Stimulated activated CD4-positive, alpha-beta T cell treated with anti-CD3 and anti-CD28 coated beads, Interleukin-2, amount 100 ng/mL, for 4 hours (primary cell): ENCODE measurements around the gene ADGRG2.
A peak's percentile ranks its signal among the peaks of the same experiment; 100 is the strongest.
"Not testable (repeated sequence)": the region's sequence is repeated elsewhere in the genome, so short reads cannot be mapped to it uniquely, and the experiment has no call there.

Experiments
- DNase-seq: peaks from one replicate; pipeline ENCODE4 v3.0.0-alpha.2; 2020; ENCODE audit warnings: low read depth

The ADGRG2 gene

DNA sequence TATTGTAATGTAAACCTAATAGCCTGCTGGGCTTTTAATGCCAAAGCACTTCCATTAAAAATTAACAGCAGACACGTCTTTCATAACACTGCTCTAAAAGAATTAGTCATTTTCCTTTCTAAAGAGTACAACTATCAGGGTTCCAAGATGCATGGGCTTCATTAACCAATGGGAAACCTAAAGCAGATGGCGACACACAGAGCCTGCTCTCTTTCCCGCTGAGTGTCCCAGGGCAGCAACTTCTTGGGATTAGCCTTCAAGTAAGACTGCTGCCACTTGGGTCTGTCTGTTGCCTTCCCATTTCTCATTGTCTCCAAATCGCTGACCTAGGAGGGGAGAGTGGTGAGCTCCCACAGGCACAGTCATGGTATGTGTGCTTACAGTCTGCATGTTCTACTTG, 124.4 kb downstream of the ADGRG2 start:
- DNase-seq = no peak

DNA sequence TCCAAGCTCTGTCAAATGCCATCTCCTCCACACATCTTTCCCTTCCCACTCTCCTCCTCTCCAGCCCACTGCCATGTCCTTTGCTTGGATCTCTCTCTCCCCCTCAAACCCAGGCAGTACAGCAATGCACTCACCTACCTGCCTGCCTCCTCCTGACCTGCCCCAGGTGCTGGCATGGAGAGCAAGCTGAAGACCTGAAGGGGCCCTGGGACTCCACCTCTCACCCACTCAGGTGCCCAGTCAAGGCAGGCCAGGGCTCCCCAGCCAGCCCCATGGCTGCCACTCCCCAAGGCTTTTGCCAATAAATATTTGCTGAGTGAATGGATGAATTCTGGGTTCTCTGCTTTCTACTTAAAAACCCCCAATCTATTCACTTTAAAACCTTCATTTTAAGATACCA, 125.7 kb downstream of the ADGRG2 start:
- DNase-seq = no peak

DNA sequence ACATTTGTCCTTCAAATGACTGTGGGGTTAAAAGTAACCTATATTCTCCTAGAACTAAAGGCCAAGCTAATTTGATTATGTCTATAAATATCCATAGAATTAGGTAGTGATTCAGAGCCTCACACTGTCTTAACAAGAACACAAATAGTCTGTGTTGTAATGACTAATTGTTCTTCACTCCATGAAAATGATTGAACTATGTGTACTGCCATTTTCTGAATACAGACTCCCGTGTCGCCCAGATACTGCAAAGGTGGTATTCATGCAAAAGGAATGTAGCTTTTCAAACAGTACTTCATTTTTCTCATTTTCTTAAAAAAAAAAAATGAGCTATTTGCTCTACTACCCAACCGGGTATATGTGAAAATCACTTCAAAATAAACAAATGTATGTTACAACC, 127.0 kb downstream of the ADGRG2 start:
- DNase-seq = no peak

DNA sequence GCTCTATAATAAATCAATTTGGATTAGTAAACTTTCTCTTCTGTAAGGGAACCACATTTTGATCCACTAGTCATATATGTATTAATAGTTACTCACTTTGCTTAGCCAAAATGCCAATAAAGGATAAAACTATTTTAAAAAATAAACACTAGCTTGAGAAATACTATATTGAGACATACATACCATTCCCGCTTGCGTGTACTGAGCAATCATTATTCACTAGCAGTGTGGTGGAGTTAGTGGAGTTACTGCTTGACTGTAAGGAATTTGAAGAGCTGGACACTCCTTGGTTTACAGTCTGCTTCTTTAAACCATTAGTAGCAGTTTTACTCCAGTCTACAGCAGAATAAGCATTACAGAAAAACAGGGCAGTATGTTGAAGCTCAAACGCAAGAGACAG, 127.6 kb downstream of the ADGRG2 start:
- DNase-seq = no peak

DNA sequence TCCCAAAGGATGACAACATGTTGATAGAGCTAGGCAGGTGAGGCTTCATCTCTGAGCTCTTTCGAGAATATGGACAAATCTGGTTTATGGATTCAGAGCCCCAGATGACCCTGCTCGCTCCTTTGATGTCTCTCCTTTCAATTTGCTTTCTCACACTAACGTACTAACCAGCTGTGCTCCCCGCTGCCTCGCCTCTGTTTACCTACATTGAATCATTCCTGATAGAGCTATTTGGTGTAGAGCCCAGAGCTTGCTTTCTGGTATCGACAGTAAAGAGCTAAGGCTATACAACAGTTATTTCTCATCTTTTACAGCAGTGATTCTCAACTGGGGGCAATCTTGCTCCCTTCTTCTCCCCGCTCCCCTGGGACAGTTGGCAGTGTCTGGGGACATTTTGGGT, 129.4 kb downstream of the ADGRG2 start:
- DNase-seq = no peak

DNA sequence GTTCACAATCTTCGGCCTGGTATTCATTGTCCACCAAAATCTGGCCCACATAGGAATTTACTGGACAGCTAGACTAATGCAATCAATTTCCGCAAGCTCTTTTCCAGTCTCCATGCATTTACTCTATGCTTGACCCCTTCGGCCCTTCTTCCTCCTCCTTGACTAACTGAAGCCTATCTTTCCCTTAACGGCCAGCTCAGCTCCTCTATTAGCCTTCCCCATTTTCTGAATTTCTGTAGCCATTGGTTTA, 137.2 kb downstream of the ADGRG2 start:
- no peak for DNase-seq

GRCh38 chrX:18984381-18985185, 137.7 kb downstream of the ADGRG2 start:
- DNase-seq = peak; percentile 77

DNA sequence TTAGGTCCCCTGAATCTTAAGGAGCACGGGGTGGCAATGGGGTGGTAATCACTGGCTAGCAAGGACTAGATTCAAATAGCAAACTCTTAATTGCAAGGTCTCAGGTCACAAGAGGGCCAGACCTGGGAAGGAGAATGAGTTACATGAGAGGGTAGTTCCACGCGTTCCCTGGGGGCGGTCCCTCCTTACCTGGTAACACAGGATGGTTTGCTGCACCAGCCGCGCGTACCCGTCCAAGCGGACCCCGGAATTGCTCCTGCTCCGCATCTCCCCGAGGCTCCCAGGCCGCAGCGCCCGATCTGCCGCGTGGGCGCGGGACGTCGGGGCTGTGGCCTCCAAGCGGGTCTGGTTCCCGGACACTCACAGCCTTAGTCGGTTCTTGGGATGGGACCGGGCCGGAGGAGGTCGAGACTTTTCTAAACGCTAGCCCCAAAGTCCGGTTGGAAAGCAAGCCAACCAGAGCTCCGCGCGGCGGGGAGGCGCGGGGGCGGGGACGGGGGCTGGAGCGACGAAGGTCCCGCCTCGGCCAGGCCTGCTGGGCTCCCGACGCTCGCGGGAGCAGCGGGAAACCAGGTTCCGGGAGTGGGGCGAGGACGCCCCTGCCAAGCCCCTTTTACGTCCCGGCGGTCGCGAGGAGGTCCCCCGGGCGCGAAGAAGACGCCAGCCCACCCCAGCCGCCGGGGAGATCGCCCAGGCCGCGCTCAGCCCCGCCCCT, 138.4 kb downstream of the ADGRG2 start, which contains the start of gene PHKA2:
TSS of gene PHKA2 (minus strand) at position 449 of the 715 bp plus-strand sequence. CDS start at position 267, 182 bp downstream.
- no peak for DNase-seq

- no peak for DNase-seq
Observed at GRCh38 chrX:18981124-18981807, 141.0 kb downstream of the ADGRG2 start.

GRCh38 chrX:18980262-18980661, 142.0 kb downstream of the ADGRG2 start:
- not testable (repeated sequence) for DNase-seq

GRCh38 chrX:18974993-18975392, 147.3 kb downstream of the ADGRG2 start:
- DNase-seq = no peak

GRCh38 chrX:18973527-18974192, 148.6 kb downstream of the ADGRG2 start:
- DNase-seq = no peak

GRCh38 chrX:18971506-18971905, 150.8 kb downstream of the ADGRG2 start:
- no peak for DNase-seq

DNA sequence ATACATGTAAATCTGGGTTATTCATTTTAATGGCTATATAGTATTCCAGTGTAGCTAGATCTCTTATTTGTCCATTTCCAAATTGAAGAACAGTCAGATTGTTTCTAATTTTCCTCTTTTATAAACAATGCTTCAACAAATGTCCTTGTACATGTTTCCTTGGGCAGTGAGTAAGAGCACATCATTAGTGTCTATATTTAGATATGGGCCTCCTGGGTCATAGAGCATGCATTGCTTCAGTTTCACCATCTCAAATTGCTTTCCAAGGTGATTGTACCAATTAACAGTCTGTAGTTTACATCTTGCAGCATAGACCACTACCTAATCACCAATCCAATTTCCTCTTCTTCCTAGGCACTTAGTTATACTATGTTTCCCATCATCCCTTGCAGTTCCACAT, 151.8 kb downstream of the ADGRG2 start:
- DNase-seq = no peak

GRCh38 chrX:18966624-18967023, 155.6 kb downstream of the ADGRG2 start:
- no peak for DNase-seq

DNA sequence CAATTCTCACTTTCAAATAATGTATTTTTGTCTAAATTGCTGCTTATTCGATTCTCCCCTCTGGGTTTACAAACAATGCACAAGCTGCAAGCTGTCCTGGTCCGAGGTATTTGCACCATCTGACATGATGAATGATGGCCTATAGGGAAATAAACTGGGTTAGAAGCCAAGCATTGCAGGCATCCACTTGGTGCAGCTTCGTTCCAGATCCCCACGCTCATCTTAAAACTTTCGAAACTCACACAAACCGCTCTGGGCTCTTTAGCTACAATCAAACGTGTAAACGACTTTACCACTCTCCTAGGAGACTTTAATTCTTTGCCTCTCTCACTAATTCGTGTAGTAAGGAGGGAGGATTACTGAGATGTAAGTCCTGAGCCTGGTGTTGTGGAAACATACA, 157.4 kb downstream of the ADGRG2 start:
- no peak for DNase-seq

GRCh38 chrX:18964026-18964425, 158.2 kb downstream of the ADGRG2 start:
- no peak for DNase-seq

DNA sequence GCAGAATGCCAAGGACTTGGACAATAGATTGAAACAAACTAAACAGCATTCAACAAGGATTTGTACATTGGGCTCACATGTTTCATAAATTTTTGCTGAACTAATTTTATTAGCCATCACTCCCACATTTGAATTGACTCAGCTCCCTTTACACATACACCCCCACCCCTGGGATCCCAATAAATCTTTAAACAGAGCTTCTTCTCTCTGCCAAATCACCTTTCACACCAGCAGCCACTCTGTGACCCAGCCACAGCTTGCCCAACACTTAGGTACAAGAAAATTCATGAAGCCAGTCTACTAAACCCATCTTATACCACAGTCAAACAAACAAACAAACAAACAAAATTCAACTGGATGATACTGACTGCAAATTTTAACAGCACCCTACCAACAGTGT, 159.9 kb downstream of the ADGRG2 start:
- no peak for DNase-seq

DNA sequence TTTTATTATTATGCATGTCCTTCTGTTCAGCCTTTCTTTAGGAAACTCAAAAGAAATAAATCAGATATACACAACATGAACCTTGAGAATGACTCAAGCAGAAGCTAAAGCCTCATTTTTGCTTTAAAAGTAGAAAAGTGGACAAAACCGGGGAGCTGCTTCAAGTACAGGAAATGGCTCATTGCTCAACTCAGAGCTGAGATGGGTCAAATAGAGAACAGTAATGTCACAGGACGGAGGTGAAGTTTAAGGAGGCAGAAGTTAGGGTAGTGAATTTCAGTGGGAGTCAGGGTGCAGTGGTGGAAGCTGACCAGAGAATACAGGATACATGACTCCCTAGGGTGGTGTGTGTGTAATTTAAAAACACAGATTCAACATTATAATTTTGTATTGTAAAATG, 160.6 kb downstream of the ADGRG2 start:
- DNase-seq = no peak

DNA sequence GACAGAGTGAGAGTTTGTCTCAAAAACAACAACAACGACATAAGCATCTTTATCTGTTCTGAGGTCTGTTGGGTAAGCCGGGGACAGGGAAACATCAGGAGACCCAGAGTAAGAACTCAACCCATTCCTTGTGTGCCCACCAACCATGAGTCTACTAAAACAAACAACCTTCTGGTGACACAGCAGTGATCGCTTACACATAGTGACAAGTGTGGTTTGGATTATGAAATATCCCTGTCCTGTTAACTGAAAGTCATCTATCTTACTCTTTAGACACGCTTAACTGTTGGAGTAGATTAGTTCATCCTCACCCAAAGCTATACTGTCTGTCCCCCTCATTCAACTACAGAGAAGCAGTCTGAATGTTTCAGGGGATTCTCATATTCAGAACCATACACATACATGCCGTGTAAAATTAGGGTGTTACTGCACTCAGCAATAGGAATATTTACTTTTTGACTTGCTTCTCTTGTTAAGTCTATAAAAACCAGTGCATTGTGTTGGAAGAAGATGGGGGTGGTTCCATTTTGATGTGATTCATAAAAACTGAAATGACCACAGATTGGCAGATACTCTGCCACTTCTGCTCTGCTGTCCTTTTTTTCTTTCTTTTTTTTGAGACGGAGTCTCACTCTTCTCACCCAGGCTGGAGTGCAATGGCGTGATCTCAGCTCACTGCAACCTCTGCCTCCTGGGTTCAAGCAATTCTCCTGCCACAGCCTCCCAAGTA, 165.8 kb downstream of the ADGRG2 start:
- DNase-seq = no peak

- DNase-seq = no peak
Observed at GRCh38 chrX:18955676-18956075, 166.6 kb downstream of the ADGRG2 start.

DNA sequence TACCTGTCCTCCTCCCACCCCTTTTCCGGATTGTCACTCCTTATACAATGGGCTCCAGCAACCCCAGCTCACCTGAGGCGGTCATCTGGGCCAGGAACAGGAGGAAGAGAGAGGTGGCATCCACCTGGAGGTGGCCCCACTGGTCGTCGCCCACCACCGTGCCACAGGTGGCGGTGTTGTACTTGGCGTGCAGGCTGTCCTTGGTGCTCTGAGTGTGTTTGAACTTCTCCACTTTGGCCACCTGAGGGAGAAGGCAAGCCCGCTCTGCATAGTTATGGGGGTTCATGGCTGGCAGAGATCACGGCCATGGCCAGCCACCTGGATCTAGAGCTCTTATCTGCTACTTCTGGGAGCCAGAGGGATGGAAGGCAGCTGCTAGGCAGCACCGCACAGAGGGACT, 171.2 kb downstream of the ADGRG2 start:
- no peak for DNase-seq
